ENCODE data around the gene TMIE. TPM values are rescaled to one million over a fixed set of nuclear protein-coding genes. Genes with fewer than 3 reads are reported as not detected.

Gene TMIE
- total RNA-seq, 2 donors from 2014 or later, result 0.18 to 1.6 TPM

- intact Hi-C loops (cut with DNase I), result loop anchor here (10.0 kb wide), 3 partner anchors 156 to 616 kb away; partner anchors contain the start of gene MYL3
- no peak for DNase-seq (ENCODE audit: low spot score)
- TF ChIP-seq POLR2A (IDR thresholded peaks at IDR 0.05) (no peak), CTCF (IDR thresholded peaks at IDR 0.05) (no peak), POLR2AphosphoS5 (IDR thresholded peaks at IDR 0.05) (no peak)
- Histone ChIP-seq H3K27ac (no peak overlapping the region), H3K36me3 (no peaks in the 10 kb centered on the region), H3K4me1 (replicated peaks) (no peaks in the 10 kb centered on the region), H3K4me3 (no peak overlapping the region), H3K9me3 (no peaks in the 10 kb centered on the region), H3K27me3 (replicated peaks; ENCODE audit: insufficient read depth) (no peaks in the 10 kb centered on the region)
- 93% methylated on average over 7 of the region's 7 CpGs for WGBS
These were observed 8.0 kb downstream of the TMIE start for GRCh38 chr3:46709157-46709654.

- Histone ChIP-seq H3K36me3 (no peaks in the 10 kb centered on the region), H3K27ac (no peak overlapping the region), H3K4me3 (no peak overlapping the region), H3K27me3 (replicated peaks; ENCODE audit: insufficient read depth) (no peaks in the 10 kb centered on the region), H3K4me1 (replicated peaks) (no peaks in the 10 kb centered on the region), H3K9me3 (no peaks in the 10 kb centered on the region)
- DNase-seq (ENCODE audit: low spot score), result no peak
- intact Hi-C loops (cut with DNase I), result loop anchor here (10.0 kb wide), 3 partner anchors 155 to 615 kb away; partner anchors contain the start of gene MYL3
- TF ChIP-seq POLR2AphosphoS5 (IDR thresholded peaks at IDR 0.05) (no peak), POLR2A (IDR thresholded peaks at IDR 0.05) (no peak), CTCF (IDR thresholded peaks at IDR 0.05) (no peak)
- WGBS, result 95% methylated on average over 6 of the region's 6 CpGs
These were observed 8.5 kb downstream of the TMIE start for GRCh38 chr3:46709721-46710120.

- 96% methylated on average over 7 of the region's 7 CpGs for WGBS
- Histone ChIP-seq H3K9me3 (no peaks in the 10 kb centered on the region), H3K4me1 (replicated peaks) (no peaks in the 10 kb centered on the region), H3K27ac (no peak overlapping the region), H3K36me3 (no peaks in the 10 kb centered on the region), H3K4me3 (no peak overlapping the region), H3K27me3 (replicated peaks; ENCODE audit: insufficient read depth) (no peaks in the 10 kb centered on the region)
- TF ChIP-seq POLR2AphosphoS5 (IDR thresholded peaks at IDR 0.05) (no peak), POLR2A (IDR thresholded peaks at IDR 0.05) (no peak), CTCF (IDR thresholded peaks at IDR 0.05) (no peak)
- intact Hi-C loops (cut with DNase I), result no loop called here
- DNase-seq (ENCODE audit: low spot score), result no peak
These were observed 9.0 kb downstream of the TMIE start for GRCh38 chr3:46710229-46710628.

GRCh38 chr3:46710671-46711295, 9.6 kb downstream of the TMIE start:
- Histone ChIP-seq H3K9me3 (no peaks in the 10 kb centered on the region), H3K4me3 (no peak overlapping the region), H3K36me3 (no peaks in the 10 kb centered on the region), H3K27me3 (replicated peaks; ENCODE audit: insufficient read depth) (no peaks in the 10 kb centered on the region), H3K4me1 (replicated peaks) (no peaks in the 10 kb centered on the region), H3K27ac (no peak overlapping the region)
- 95% methylated on average over 6 of the region's 6 CpGs for WGBS
- TF ChIP-seq CTCF (IDR thresholded peaks at IDR 0.05), result no peak
- TF ChIP-seq POLR2A (IDR thresholded peaks at IDR 0.05), result no peak
- TF ChIP-seq POLR2AphosphoS5 (IDR thresholded peaks at IDR 0.05), result no peak
- no peak for DNase-seq (ENCODE audit: low spot score)
- intact Hi-C loops (cut with DNase I), result no loop called here

- Histone ChIP-seq H3K9me3 (no peaks in the 10 kb centered on the region), H3K27ac (no peak overlapping the region), H3K4me1 (replicated peaks) (no peaks in the 10 kb centered on the region), H3K27me3 (replicated peaks; ENCODE audit: insufficient read depth) (no peaks in the 10 kb centered on the region), H3K36me3 (no peaks in the 10 kb centered on the region), H3K4me3 (no peak overlapping the region)
- TF ChIP-seq POLR2A (IDR thresholded peaks at IDR 0.05) (no peak), POLR2AphosphoS5 (IDR thresholded peaks at IDR 0.05) (no peak), CTCF (IDR thresholded peaks at IDR 0.05) (no peak)
- intact Hi-C loops (cut with DNase I), result no loop called here
- WGBS, result 100% methylated on average over 2 of the region's 2 CpGs
- DNase-seq (ENCODE audit: low spot score), result no peak
These were observed 10.1 kb downstream of the TMIE start for GRCh38 chr3:46711305-46711704.
